GM18861 (cell line): ENCODE data around the gene NOC2L.
A peak's percentile ranks its signal among the peaks of the same experiment; 100 is the strongest.

Source experiments
- ATAC-seq: cut with Tn5 transposase; IDR thresholded peaks from one replicate; pipeline ENCODE4 v1.9.1; 2021; ENCODE audit not compliant: unreplicated experiment

The NOC2L gene

DNA sequence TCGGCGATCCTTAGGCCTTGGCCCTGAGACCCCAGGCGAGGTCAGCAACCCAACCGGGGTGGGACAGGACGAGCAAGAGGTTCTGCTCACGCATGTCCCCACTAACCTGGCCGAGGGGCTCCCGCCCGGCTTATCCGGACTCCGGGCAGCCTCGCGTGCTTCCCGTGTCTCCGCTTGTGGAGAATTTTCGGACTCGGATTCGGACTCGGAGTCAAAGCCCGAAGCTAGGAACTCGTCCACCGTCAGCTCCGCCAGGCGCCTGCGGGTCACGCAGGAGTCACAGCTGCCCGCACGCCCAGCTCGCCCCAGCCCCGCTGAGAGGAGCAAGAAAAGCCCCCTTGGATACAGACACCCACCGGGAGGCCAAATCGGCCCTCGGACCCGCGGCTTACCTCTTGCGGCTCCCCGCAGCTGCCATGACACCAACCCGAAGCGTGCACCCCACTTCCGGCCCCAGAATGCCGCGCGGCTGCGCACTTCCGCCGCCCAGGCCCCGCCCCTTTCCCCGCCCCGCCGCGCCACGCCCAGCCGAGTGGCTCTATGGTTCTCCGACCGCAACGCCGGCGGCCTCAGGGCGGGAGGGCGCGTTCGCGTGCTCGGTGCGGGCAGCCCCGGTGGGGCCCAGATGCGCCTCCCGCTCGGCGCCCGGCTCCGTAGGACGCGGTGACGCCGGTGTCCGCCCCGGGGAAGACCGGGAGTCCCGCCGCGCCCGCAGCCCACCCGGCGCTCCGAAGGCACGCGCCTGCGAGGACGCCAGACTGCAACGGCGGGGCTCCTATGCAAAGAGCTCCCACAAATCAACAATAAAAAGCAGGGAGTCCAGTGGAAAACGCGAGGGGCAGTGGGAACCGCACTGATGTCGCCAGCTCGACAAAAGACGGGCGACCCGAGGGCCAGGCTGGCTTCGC lies at the start of gene NOC2L:
TSS of gene NOC2L (minus strand) at position 434 of the 908 bp plus-strand sequence. CDS start at position 418, 16 bp downstream.
- peak; percentile 61 for ATAC-seq

DNA sequence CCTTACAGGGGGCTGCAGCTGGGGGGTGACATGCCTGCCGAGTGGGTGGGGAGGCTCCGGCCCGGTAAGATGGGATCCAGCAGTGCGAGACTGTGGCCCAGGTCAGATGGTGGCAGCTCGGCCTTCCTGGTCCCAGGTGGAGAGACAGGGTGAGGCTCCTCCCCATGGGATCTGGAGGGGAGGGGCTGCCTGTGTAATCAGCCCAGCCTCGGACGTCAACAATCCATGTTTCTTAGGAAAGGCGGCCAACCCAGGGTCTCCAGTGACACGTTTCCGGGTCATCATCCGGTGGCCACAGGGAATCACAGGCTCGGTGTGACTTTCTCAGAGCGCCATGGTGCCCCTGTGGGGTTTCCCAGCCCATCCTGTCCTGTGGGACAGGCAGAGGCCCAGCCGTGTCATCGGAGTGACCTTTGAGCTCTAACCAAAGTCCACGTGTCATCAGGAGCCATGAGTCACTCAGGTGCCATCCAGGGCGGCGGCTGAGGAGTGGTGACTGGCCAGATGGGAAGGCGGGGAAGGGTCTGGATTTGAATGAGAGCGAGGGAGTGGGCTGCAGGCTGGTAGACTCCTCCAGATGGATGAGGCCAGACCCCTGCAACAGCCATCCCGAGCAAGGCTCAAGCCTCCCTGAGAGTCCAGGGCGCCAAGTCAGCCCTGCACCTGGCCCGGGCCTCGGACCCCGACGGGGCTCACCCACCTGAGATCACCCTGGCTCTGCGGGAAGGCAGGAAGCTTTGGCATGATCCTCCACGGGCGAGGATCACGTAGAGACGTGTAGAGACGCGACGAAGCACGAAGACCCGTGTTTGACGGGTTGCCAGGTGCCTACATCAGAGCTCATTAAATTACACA lies 47.5 kb upstream of the NOC2L start:
- ATAC-seq: no peak

DNA sequence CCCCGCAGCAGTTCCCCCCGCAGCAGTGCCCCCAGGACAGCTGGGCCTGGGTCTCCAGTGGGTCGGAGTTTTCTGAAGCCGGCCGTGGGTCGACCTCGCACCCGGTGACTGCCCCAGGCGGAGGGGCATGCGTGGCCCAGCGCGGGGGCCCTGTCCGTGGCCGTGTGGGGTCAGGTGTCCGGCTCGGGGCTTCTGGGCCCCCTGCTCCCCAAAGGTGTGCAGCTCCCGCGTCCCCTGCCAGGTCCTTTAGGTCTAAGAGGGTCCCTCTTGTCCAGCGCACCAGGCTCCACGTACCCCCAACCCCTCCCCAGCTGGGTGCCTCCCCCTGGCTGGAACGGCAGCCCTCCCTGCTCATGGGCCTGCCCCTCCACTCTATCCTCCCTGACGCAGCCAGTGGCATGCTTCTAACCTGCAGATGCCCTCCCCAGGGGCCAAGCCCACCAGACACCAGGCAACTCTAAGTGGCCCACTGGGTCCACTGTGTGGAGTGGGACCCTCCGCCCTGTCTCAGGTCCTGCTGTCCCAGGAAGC lies 46.8 kb upstream of the NOC2L start:
- ATAC-seq: no peak

DNA sequence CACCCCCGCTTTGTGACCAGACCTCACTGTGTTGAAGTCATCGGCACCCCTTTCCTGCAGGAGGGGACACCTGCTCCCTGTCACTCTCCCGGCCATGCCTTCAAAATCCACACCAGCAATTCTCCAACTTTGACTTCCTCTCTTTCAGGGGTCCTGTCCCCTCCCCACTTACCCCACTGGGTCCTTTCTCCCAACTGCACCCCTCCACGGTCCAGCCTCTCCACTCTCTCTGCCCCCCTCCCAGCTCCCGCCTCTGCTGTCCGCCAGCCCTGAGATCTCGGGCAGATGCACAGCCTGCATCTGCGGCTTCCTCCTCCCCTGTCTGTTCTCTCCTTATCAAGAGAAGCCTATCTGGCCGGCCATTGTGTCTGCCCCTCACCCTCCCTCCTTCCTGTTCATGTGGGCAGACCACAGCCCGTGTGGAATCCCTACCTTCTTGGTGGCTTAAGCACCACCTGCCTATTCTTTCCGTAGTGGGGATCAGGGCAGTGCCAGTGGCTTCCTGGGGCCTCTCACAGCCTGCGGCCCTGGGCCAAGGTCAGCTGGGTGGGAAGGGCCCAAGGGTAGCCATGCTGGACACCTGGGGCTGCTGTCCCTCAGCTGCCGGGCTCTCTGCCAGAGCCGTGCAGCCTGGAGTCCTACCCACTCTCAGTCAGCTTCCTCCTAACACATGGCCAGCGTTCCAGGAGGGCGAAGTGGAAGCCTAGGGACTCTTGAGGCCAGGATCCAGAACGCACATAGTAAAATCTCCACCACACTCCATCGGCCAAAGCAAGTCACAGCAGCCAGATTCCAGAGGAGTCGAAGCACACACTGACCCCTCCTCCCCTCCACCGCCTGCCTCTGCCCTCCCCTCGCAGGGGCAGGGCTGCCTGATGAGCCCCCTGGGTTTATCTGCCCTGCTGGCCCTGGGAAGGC lies 46.0 kb upstream of the NOC2L start:
- no peak for ATAC-seq

DNA sequence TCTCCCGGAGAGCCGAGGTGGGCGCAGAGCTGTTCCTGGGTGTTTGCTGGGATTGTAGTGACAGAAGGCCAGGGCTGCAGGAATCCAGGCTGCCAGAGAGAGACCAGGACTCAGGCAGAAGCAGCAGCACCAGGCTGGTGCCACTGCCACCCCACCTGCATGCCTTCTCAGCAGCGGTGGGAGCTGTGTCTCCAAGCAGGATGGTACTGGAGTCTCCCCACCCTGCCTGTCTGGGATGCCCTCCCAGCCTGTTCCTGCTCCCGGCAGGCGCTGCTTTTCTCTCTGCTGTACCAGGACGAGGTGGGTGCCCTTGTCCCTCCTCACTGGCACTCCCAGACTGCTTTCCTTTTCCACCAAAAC lies 45.3 kb upstream of the NOC2L start:
- no peak for ATAC-seq

DNA sequence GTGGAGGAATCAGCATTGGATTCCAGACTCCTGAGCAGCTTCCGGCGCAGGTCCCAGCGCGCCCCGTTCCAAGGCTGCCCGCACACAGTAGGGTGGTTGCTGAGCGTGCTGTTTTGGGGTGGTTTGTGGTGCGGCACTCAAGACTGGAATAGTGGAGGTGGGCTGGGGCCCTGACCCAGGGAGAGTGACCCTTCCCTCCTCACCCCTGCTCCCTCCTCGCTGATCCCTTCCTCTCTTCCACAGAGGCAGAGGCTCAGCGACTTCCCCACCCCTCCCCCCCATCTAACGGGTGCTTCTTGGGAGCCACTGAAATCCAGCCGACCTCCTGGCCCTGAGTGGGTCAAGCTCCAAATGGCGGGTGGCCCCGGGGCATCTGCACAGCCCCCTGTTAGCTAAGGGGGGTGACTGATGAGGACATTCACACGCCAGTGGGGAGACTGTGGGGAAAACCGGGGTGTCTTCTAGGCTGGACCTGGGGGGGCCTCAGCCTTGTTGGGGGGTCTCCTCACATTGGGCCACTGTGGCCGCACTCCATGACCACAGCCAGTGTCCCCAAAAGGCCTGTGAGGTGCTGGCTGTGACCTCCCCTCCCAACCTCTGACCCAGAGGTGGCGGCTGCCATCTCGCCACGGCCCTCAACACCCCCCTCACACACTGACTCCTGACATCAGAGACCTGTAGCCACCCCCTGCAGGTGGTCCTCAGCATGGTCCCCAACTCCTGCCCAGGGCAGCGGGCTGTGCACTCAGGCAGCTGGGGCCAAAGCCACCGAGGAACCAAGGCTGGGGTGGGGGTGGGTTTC lies 44.8 kb upstream of the NOC2L start:
- ATAC-seq: no peak

DNA sequence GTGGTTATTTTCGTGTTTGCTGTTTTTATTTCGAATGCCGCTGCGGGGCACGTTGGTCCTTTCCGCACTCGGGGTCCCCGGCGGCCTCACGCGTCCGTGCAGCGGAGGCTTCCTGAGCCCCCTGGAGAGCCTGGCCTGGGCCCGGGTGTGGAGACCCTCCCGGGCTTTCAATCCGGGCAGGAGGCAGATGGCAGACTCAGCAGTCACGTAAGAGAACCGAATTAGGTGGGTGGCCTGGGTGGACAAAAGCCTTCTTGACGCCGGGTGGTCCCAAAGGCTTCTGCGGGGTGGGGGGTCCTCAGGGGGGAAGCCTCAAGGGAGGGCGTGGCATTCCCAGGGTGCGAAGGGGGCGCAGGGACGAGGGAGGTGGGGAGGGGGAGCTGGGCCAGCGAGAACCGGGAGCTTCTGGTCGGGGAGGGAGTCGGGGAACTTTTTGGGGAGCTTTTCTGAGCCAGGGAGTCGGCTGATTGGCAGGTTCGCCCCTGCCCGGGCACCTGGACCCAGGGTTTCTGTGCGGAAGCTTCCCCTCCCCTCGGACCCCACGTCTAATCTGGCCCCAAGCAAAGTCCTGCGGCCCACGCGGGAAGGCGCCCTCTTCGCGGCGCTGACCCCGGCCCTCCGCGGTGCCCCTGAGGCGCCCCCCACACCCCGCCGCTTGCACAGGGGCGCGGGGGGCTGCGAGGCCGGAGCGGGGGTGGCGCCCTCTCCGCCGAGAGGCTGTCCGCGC lies 42.2 kb upstream of the NOC2L start:
- ATAC-seq: no peak

DNA sequence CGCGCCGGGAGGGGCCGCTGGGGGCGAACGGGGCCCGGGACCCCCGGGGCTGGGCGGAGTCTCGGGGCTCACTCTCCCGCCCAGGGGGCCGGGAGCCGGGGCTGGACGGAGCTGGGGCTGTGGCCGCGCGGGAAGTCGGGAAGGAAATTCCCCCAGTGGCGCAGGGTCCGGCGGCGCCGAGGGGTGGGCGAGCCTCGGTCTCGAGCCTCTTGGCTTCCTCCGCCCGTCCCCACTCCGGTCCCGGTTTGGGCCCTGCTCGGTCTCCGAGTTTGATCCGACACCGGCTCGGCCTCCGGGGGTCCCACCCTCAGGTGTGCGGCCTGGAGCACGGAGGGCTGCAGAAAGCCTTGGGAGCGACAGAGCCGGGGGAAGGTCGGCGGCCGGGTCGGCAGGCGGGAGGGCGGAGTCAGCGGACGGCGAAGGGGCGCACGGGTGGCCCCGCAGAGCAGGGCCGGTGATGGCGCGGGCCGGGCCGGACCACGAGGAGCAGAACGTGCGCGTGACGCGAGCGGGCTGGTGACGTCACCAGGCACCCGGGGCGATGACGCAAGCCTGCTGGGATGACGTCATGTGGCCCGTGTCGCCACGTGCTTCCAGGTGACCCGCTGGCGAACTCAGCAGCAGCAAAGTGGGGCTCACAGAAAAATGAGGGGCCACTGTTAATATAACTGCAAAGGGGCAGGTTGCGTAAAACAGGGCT lies 41.5 kb upstream of the NOC2L start:
- ATAC-seq: no peak

DNA sequence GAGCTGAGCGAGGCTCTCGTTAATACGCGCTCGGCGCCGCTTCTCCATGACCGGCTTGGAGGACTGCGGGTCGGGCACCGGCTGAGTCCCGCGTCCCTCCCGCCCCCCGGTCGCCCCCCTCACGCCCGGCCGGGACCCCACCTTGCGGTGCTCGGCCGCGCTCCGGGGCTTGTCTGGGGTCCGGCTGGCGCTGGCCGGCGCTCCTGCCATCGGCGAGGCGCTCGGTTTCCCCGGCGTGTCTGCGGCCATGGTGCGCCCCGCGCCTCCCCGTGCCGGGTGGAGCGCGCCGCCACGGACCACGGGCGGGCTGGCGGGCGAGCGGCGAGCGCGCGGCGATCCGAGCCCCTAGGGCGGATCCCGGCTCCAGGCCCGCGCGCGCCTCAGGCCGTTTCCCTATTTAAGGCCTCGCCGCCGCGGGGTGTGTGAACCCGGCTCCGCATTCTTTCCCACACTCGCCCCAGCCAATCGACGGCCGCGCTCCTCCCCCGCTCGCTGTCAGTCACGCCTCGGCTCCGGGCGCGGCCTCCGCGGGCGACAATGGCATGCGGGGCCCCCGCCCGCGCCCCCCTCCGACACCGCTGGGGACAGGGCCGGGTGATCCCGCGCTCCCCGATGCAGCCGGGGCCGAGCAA lies 40.8 kb upstream of the NOC2L start, which contains the start of gene HES4:
TSS of gene HES4 (minus strand) at position 373 of the 632 bp plus-strand sequence. CDS start at position 249, 124 bp downstream.
- ATAC-seq: no peak

DNA sequence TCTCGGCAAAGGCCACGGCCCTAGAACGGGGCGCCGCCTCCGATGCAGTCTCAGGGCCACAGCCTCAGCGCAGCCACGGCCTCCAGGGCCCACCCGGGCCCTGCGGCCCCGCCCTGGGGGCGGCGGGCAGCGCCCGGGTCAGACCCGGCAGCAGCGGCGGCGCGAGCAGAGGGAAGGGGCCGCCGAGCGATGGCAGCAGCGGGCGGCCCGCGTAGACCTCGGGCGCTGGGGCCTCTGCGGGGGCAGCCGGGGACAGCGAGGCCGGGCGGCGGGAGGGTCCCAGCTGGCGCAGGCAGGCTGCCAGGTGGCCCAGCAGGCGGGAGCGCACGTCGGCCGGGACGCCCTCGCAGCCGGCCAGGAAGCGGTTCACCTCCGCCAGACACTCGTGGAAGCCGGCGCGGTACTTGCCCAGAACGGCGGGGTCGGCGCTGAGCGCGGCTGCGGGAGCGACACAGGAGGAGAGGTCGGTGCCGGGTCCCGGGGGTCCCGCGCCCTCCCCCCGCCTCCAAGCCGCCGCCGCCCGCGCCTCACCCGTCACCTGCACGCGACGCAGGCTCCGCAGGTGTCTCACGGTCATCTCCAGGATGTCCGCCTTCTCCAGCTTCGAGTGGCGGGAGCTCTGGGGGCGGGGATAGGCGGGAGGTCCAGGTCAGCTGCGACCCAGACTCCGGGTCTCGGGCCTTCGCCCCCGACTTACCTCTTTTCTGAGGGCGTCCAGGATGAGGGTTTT lies 40.1 kb upstream of the NOC2L start:
- no peak for ATAC-seq

DNA sequence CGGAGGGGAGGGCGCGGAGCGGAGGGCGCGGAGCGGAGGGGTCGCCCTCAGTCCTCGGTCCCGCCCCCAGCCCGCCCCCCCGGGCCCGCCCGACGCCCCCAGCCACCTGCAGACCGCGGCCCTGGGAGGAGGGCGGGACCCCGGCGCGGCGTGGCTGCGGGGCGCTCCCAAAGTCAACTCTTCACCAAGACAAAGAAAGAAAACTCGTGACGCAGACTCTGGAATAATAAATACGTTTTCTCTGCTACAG lies 39.6 kb upstream of the NOC2L start:
- ATAC-seq: no peak

DNA sequence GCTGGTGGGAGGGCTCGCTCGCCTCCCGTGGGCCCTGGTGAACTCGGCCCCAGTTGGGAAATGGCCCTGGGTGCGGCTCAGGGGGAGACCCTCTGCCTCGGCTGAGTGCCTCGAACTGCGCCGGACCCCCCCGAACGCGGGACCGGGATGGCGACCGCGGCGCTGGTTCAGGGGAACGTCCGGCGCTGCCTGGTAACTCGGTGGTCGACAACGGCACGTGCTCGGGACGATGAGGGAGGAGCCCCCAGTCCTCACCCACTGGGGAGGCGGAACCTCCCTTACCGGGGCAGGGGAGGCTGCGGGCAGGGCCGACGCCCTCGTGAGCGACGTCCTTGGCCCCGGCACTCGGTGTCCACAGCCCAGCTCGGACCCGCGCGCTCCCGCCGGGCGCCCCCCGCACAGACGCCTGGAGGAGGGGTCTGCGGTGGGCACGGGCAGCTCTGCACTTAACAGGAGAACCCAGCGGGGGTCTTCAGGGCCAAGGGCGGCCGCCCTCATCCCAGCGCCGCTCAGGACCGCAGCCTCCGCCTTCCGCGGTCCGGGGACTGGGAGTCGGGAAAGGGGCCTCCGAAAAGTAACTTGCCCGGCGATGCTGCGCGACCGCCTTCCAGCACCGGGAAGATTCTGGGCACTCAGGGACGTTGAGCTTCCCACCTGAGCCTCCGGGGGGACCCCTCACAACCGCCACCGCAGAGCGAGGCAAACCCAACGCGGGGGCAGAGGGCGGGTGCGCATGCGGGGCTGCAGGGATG lies 39.1 kb upstream of the NOC2L start:
- ATAC-seq: no peak

DNA sequence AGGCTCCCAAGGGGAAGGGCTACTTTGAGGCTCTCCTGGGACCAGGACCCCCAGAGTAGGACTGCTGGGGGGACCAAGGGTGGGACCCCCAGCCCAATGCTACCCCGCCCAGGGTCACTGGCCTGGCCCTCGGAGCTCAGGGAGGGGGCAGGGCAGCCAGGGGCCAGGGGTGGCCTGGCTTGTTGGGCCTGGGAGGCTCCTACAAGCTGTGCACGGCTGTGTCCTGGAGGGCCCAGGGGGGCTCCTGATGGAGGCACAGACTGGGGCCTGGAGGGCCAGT lies 38.6 kb upstream of the NOC2L start:
- ATAC-seq: no peak

DNA sequence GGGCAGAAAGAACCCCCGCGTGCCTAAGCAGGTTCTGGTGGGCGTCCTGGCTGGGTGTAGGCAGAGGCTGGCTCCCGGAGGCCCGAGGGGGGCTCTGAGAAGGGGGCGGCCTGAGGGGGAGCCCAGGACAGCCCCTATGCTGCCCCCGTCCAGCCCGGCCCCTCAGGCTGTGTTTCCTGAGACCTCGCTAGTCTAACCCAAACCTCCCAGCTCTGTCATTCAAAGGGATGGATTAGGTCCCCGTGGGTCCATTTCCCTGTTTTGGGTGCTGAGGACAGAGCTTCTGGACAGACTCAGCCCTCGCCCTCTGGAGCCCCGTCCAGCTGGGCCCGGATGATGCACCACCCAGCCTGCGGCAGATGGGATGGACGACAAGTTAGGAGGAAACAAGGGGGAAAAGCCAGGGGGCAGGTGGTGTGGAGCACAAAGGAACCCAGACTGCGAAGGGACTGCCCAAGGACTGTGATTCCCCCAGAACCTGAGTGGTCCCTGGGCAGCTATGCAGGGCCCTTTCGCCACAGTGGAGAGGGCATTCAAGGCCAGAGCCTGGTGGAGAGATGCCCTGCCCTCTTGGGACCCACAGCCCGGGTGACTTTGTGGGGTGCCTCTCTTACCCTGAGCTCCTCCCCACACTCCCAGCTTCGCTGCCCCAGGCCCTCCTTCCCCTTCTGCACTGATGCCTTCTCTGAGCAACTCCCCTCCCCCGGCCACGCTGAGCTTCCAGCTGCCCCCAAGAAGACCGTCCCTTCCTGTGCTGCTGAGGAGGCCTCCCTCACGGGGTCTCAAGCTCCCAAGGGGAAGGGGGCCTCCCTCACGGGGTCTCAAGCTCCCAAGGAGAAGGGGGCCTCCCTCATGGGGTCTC lies 38.0 kb upstream of the NOC2L start:
- no peak for ATAC-seq

DNA sequence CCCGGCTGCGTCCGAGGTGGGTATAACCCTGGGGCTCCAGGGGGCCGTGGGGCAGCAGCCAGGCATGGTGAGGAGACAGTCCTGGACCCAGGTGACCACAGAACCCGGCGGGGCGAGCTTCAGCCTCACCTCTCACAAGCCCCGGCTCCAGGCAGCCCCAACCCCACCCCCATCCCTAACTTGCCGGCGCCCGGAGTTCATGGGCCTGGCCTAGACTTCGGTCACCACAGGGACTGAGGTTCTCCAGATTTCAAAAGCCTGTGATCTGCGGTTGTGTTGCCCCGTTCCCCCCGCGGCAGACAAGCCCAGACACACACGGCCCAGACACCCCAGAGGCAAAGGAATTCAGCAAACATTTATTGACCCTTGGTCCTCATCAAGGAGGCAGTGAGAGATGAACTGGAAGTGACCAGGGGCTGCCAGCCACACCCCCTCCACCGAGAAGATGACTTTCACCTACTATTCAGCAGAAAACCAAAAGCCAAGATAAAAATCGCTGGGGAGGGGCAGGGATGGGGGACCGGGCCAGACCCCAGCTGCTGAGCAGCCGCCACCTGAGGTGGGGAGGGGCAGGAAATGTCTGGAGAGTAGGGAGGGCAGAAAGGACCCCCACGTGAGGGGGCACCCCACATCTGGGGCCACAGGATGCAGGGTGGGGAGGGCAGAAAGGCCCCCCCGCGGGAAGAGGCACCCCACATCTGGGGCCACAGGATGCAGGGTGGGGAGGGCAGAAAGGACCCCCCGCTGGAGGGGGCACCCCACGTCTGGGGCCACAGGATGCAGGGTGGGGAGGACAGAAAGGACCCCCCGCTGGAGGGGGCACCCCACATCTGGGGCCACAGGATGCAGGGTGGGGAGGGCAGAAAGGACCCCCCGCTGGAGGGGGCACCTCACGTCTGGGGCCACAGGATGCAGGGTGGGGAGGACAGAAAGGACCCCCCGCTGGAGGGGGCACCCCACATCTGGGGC lies 36.9 kb upstream of the NOC2L start:
- no peak for ATAC-seq
